ENCODE data around the gene SHANK3.

SHANK3 gene

GRCh38 chr22:50699001-50699755, 26.6 kb downstream of the SHANK3 start:
- TF ChIP-seq CTCF (IDR thresholded peaks at IDR 0.05; ENCODE audit: insufficient read depth, missing control alignments), result no peak
- no peak for DNase-seq (ENCODE audit: insufficient read length, low spot score)
- FAIRE-seq, result no peak

GRCh38 chr22:50699756-50700386, 27.2 kb downstream of the SHANK3 start:
- no peak for DNase-seq (ENCODE audit: insufficient read length, low spot score)
- FAIRE-seq, result no peak
- TF ChIP-seq CTCF (IDR thresholded peaks at IDR 0.05; ENCODE audit: insufficient read depth, missing control alignments), result peak; percentile 28

- no peak for DNase-seq (ENCODE audit: insufficient read length, low spot score)
- TF ChIP-seq CTCF (IDR thresholded peaks at IDR 0.05; ENCODE audit: insufficient read depth, missing control alignments), result no peak
- FAIRE-seq, result no peak
Observed at GRCh38 chr22:50700387-50701075, 27.9 kb downstream of the SHANK3 start.

GRCh38 chr22:50701076-50701419, 28.4 kb downstream of the SHANK3 start:
- FAIRE-seq (no peak), DNase-seq (ENCODE audit: insufficient read length, low spot score) (no peak)
- no peak for TF ChIP-seq CTCF (IDR thresholded peaks at IDR 0.05; ENCODE audit: insufficient read depth, missing control alignments)

- FAIRE-seq (no peak), DNase-seq (ENCODE audit: insufficient read length, low spot score) (no peak)
- no peak for TF ChIP-seq CTCF (IDR thresholded peaks at IDR 0.05; ENCODE audit: insufficient read depth, missing control alignments)
Observed at GRCh38 chr22:50701428-50702154, 29.0 kb downstream of the SHANK3 start.

GRCh38 chr22:50702261-50702671, 29.6 kb downstream of the SHANK3 start:
- DNase-seq (ENCODE audit: insufficient read length, low spot score), result no peak
- no peak for FAIRE-seq

More at GRCh38 chr22:50702261-50702671, 29.6 kb downstream of the SHANK3 start:
- TF ChIP-seq CTCF (IDR thresholded peaks at IDR 0.05; ENCODE audit: insufficient read depth, missing control alignments), result no peak
